Measurements from ENCODE around the gene PPP1R14C.

PPP1R14C gene

DNA sequence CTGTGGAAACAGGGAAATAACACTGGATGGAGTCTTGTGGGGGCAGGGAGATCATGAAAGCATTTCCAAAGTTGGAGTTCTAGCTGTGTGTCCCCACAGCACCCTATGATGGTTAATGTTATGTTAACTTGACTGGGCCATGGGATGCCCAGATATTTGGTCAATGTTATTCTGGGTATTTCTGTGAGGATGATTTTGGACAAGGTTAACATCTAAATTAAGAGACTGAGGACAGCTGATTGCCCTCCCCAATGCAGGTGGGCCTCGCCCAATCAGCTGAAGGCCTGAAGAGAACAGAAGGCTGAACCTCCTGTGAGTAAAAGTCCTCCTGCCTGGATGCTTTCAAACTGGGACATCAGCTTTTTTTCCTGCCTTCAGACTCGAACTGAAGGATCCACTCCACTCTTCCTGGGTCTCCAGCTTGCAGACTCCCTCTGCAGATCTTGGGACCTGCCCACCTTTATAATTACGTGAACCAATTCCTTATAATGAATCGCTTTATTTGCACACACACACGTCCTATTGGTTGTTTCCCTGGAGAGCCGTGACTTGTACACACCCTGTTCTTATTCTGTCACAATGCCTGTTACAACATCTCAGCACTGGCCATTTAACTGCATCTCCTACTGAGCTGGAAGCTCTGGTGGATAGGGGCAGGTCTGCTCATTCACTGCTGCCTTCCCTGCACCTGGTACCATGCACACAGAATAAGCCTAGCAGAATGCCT, 126.4 kb downstream of the PPP1R14C start:
- ATAC-seq = no peak
- TF ChIP-seq ARNTL (CRISPR knock-in tag; IDR thresholded peaks at IDR 0.05; ENCODE audit: borderline replicate concordance, low read depth) = no peak
- TF ChIP-seq BACH2 (CRISPR knock-in tag; IDR thresholded peaks at IDR 0.05; ENCODE audit: borderline replicate concordance) = no peak
- TF ChIP-seq, protein P1, sequence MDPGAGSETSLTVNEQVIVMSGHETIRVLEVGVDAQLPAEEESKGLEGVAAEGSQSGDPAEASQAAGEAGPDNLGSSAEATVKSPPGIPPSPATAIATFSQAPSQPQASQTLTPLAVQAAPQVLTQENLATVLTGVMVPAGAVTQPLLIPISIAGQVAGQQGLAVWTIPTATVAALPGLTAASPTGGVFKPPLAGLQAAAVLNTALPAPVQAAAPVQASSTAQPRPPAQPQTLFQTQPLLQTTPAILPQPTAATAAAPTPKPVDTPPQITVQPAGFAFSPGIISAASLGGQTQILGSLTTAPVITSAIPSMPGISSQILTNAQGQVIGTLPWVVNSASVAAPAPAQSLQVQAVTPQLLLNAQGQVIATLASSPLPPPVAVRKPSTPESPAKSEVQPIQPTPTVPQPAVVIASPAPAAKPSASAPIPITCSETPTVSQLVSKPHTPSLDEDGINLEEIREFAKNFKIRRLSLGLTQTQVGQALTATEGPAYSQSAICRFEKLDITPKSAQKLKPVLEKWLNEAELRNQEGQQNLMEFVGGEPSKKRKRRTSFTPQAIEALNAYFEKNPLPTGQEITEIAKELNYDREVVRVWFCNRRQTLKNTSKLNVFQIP (CRISPR knock-in tag; IDR thresholded peaks at IDR 0.05; ENCODE audit: borderline replicate concordance, low read depth) = no peak

DNA sequence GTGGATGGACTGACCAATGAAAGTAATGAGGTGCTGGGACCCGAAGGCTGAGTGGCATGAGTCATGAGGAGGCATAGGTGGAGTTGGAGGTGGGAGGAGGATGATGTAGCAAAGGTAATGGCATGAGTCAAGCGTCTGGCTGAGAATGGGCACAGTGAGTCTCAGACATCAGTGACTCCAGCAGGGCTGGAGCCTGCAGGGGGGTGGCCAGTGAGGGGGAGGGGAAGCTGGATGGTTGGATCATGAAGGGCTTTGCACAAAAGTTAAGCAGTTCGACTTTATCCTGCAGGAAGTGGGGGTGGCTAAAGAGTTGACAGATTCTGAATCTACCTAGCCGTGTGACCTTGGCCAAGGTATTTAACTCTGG, 127.0 kb downstream of the PPP1R14C start:
- ATAC-seq = no peak
- TF ChIP-seq ESRRG (CRISPR knock-in tag; IDR thresholded peaks at IDR 0.05) = no peak
- TF ChIP-seq, protein P1 (CRISPR knock-in tag; IDR thresholded peaks at IDR 0.05; ENCODE audit: borderline replicate concordance, low read depth) = no peak
- TF ChIP-seq ZFP30 (CRISPR knock-in tag; IDR thresholded peaks at IDR 0.05) = no peak
- no peak for TF ChIP-seq TCF4 (CRISPR knock-in tag; IDR thresholded peaks at IDR 0.05; ENCODE audit: borderline replicate concordance)
- no peak for TF ChIP-seq GLIS3 (CRISPR knock-in tag; IDR thresholded peaks at IDR 0.05)
- TF ChIP-seq, protein P2, sequence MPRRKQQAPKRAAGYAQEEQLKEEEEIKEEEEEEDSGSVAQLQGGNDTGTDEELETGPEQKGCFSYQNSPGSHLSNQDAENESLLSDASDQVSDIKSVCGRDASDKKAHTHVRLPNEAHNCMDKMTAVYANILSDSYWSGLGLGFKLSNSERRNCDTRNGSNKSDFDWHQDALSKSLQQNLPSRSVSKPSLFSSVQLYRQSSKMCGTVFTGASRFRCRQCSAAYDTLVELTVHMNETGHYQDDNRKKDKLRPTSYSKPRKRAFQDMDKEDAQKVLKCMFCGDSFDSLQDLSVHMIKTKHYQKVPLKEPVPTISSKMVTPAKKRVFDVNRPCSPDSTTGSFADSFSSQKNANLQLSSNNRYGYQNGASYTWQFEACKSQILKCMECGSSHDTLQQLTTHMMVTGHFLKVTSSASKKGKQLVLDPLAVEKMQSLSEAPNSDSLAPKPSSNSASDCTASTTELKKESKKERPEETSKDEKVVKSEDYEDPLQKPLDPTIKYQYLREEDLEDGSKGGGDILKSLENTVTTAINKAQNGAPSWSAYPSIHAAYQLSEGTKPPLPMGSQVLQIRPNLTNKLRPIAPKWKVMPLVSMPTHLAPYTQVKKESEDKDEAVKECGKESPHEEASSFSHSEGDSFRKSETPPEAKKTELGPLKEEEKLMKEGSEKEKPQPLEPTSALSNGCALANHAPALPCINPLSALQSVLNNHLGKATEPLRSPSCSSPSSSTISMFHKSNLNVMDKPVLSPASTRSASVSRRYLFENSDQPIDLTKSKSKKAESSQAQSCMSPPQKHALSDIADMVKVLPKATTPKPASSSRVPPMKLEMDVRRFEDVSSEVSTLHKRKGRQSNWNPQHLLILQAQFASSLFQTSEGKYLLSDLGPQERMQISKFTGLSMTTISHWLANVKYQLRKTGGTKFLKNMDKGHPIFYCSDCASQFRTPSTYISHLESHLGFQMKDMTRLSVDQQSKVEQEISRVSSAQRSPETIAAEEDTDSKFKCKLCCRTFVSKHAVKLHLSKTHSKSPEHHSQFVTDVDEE (CRISPR knock-in tag; IDR thresholded peaks at IDR 0.05) = no peak
- no peak for TF ChIP-seq BACH2 (CRISPR knock-in tag; IDR thresholded peaks at IDR 0.05; ENCODE audit: borderline replicate concordance)
- no peak for TF ChIP-seq CSDC2 (CRISPR knock-in tag; IDR thresholded peaks at IDR 0.05)
- no peak for TF ChIP-seq ZNF8 (CRISPR knock-in tag; IDR thresholded peaks at IDR 0.05)
- TF ChIP-seq ZNF565 (CRISPR knock-in tag; conservative IDR thresholded peaks at IDR 0.05; ENCODE audit: low read depth) = no peak
- TF ChIP-seq TOX (CRISPR knock-in tag; IDR thresholded peaks at IDR 0.05; ENCODE audit: borderline replicate concordance) = no peak
- no peak for TF ChIP-seq RARB (CRISPR knock-in tag; IDR thresholded peaks at IDR 0.05)

DNA sequence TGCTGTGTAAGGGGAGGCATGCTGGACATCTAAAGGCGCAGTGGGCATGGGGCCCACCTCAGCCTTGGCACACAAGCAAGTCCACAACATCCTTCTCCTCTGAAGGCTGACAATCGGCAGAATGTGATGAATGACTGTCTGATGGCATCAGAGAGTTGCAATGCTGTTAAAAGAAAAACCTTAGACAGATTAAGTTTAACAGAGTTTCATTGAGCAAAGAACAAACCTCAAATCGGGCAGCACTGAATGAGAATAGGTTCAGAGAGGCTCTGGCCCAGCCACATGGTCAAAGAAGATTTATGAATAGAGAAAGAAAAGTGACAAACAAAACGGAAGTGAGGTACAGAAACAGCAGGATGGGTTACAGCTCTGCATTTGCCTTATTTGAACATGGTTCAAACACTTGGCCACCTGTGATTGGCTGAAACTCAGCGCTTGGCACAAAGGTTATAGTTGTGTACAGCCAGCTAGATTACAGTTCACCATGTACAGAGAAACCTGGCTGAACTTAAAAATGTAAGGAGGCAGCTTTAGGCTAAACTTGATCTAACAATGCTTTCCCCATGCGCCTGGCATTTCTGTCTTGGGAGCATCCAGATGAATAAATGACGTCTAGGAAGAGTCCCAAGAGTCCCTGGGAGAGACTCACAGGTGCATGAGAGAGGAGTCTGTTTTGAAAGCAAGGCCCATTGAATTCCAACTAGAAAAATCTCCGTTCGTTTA, 127.6 kb downstream of the PPP1R14C start:
- ATAC-seq = no peak
- no peak for TF ChIP-seq ARNTL (CRISPR knock-in tag; IDR thresholded peaks at IDR 0.05; ENCODE audit: borderline replicate concordance, low read depth)
- no peak for TF ChIP-seq SNAI2 (CRISPR knock-in tag; IDR thresholded peaks at IDR 0.05)
- no peak for TF ChIP-seq ZFP3 (CRISPR knock-in tag; IDR thresholded peaks at IDR 0.05)
- no peak for TF ChIP-seq ZC3H10 (CRISPR knock-in tag; IDR thresholded peaks at IDR 0.05)
- TF ChIP-seq RARB (CRISPR knock-in tag; IDR thresholded peaks at IDR 0.05) = no peak
- TF ChIP-seq, protein P1 (CRISPR knock-in tag; IDR thresholded peaks at IDR 0.05; ENCODE audit: borderline replicate concordance, low read depth) = no peak
- no peak for TF ChIP-seq ISL1 (CRISPR knock-in tag; IDR thresholded peaks at IDR 0.05)
- TF ChIP-seq, protein P2 (CRISPR knock-in tag; IDR thresholded peaks at IDR 0.05) = no peak
- no peak for TF ChIP-seq ZNF8 (CRISPR knock-in tag; IDR thresholded peaks at IDR 0.05)
- TF ChIP-seq, protein P3, sequence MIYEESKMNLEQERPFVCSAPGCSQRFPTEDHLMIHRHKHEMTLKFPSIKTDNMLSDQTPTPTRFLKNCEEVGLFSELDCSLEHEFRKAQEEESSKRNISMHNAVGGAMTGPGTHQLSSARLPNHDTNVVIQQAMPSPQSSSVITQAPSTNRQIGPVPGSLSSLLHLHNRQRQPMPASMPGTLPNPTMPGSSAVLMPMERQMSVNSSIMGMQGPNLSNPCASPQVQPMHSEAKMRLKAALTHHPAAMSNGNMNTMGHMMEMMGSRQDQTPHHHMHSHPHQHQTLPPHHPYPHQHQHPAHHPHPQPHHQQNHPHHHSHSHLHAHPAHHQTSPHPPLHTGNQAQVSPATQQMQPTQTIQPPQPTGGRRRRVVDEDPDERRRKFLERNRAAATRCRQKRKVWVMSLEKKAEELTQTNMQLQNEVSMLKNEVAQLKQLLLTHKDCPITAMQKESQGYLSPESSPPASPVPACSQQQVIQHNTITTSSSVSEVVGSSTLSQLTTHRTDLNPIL (CRISPR knock-in tag; IDR thresholded peaks at IDR 0.05; ENCODE audit: low read depth) = no peak
- TF ChIP-seq CSDC2 (CRISPR knock-in tag; IDR thresholded peaks at IDR 0.05) = no peak
- no peak for TF ChIP-seq TCF4 (CRISPR knock-in tag; IDR thresholded peaks at IDR 0.05; ENCODE audit: borderline replicate concordance)
